ENCODE measurements around the gene PLA2G4B.

The PLA2G4B gene

DNA sequence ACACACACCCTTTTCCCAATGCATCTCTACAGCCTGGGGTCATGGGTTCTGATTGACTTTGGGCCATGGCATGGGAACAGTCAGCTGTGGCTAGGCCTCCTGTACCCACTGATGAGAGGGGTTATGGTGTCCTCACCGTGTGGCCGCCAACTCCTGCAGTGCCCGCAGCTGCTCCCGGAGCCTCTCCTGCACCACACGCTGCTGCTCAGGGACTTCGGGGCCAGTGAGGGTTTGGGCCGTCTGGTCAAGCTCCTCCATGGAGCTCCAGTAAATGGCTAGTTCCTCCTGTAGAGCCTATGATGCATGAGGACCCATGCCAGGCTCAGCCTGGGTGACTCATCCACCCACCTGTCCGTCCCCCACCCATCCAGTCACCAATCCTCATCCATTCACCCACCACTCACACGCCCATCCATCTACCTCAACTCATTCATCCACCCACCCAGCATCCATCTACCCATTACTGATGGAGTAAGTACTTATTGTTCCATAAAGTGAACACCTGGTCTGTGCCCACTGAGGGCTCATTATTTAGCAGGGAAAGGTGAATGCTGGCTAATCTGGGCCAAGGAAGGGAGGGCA, 33.6 kb downstream of the PLA2G4B start:
- Mint-ChIP-seq H3K4me3 (no peak overlapping the region), H3K36me3 (ENCODE audit: low read depth) (peaks cover 2% of the 10 kb centered on the region), H3K27ac (no peak overlapping the region), H3K27me3 (ENCODE audit: low read depth) (no peaks in the 10 kb centered on the region), H3K9me3 (no peaks in the 10 kb centered on the region), H3K4me1 (ENCODE audit: low read depth) (peaks cover 2% of the 10 kb centered on the region)

DNA sequence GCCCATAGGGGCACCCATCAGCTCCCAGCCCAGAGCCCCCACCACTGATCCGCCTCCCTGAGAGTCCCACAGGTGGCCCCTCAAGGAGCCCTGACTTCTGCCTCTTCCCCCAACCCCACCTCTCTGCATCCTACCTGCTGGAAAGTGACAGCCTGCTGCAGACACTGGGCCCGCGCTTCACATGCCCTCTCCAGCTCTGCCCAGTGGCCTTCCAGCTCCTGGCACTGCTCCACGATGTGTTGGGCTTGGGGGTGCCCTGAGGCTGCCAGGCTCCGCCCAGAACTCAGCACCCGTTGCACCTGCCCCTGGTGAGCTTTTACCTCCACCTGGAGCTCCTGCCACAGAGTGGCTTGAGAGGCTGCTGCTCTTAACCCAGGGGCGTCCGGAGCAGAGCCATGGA, 35.1 kb downstream of the PLA2G4B start:
- peaks cover 2% of the 10 kb centered on the region for H3K36me3 Mint-ChIP-seq (ENCODE audit: low read depth)
- no peak overlapping the region for H3K4me3 Mint-ChIP-seq
- H3K9me3 Mint-ChIP-seq, result no peaks in the 10 kb centered on the region
- H3K4me1 Mint-ChIP-seq (ENCODE audit: low read depth), result peaks cover 2% of the 10 kb centered on the region
- no peak overlapping the region for H3K27ac Mint-ChIP-seq
- H3K27me3 Mint-ChIP-seq (ENCODE audit: low read depth), result no peaks in the 10 kb centered on the region

DNA sequence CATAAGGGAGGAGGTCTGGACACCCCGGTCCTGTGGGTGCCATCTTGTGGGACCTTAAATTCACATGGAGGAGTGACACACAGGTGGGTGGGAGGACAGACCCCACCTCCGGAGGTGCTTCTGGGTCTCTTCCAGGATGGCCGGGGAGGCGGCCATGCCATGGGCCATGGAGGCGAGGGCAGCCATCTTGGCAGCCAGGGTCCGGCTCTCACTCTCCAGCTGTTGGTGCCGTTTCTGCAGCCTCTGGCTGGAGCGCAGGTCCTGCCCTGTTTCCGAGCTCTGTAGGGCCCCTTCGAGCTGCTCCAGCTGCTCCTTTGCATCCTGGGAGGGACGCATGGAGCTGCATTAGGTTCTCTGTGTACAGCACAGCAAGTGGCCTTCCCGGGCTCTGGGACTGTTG, 36.1 kb downstream of the PLA2G4B start:
- H3K9me3 Mint-ChIP-seq, result no peaks in the 10 kb centered on the region
- H3K4me3 Mint-ChIP-seq, result no peak overlapping the region
- peaks cover 2% of the 10 kb centered on the region for H3K36me3 Mint-ChIP-seq (ENCODE audit: low read depth)
- no peaks in the 10 kb centered on the region for H3K27me3 Mint-ChIP-seq (ENCODE audit: low read depth)
- H3K4me1 Mint-ChIP-seq (ENCODE audit: low read depth), result peaks cover 2% of the 10 kb centered on the region
- no peak overlapping the region for H3K27ac Mint-ChIP-seq

DNA sequence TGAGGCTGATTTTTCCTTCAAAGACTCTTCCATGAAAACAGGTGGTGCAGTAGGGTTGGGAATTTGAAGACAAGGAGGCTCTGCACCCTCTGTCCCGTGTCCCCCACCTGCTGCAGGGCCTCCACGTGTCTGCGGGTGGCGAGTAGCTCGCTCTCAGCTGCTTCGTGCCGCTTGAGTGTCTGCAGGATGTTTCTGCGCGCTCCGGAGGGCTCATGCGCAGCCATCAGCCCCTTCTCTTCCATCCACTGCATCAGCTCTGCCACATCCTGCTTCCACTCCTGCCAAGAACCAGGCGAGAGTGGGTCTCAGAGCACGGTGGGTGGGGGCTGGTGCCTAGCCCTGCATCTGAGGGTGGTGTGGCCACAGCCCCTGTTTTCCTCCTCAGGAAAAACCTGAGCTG, 37.4 kb downstream of the PLA2G4B start:
- Mint-ChIP-seq H3K4me1 (ENCODE audit: low read depth) (no peaks in the 10 kb centered on the region), H3K36me3 (ENCODE audit: low read depth) (no peaks in the 10 kb centered on the region), H3K27me3 (ENCODE audit: low read depth) (peaks cover 5% of the 10 kb centered on the region), H3K27ac (no peak overlapping the region), H3K4me3 (no peak overlapping the region), H3K9me3 (no peaks in the 10 kb centered on the region)

DNA sequence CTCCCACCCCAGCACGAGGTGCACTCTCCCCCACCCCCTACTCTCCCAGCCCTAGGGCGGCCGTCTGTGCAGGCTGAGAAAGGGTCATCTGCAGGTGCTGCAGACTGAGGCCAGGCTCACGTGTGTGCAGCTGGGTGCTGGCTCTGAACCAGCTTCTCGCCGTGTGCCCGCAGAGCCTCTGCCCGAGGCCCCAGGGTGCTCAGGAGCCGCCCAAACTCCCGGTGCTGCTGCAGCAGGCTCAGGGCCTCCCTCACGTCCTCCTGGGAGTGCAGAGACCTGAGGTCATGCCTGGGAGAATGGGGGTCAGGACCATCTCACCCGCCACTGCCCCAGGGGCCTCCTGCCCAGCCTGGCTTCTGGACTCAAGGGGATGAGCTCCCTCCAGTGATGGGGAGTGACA, 38.0 kb downstream of the PLA2G4B start:
- H3K4me3 Mint-ChIP-seq, result no peak overlapping the region
- no peaks in the 10 kb centered on the region for H3K9me3 Mint-ChIP-seq
- no peaks in the 10 kb centered on the region for H3K36me3 Mint-ChIP-seq (ENCODE audit: low read depth)
- H3K27me3 Mint-ChIP-seq (ENCODE audit: low read depth), result peaks cover 12% of the 10 kb centered on the region
- H3K4me1 Mint-ChIP-seq (ENCODE audit: low read depth), result peaks cover 4% of the 10 kb centered on the region
- no peak overlapping the region for H3K27ac Mint-ChIP-seq

DNA sequence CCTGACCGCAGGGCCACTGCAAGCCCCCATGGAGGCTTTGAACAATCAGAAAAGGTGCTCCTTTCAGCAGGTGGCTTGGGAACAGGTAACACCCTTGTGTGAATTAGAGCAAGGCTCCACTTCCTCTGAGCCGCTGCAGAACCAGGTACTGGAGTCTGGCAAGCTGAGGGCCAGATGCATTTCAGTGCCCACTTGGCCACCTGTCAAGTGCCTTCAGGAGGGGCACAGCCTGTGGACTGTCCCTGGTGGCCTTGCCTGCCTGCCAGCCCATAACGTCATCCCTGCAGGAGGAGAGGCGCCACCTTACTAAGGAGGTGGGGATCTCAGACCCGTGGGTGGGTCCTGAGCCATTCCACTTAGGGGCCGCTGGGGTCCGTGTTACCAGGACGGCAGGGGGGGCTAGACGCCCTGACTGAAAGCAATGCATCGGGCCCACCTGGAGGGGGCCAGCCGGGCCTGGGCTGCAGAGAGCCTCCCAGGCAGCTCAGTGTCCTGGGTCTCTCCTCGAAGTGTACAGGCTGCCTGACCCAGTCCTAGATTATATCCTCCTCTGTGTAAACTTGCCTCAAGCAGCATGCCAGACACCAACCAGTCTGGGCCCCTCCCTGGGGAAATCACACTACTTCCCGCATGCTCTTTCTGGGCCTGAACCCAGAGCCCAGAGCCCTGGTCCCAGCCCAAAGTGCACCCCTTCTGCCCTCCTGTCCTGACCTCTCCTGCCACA, 39.1 kb downstream of the PLA2G4B start:
- no peak overlapping the region for H3K27ac Mint-ChIP-seq
- H3K9me3 Mint-ChIP-seq, result no peaks in the 10 kb centered on the region
- H3K27me3 Mint-ChIP-seq (ENCODE audit: low read depth), result peaks cover 12% of the 10 kb centered on the region
- H3K36me3 Mint-ChIP-seq (ENCODE audit: low read depth), result no peaks in the 10 kb centered on the region
- no peak overlapping the region for H3K4me3 Mint-ChIP-seq
- H3K4me1 Mint-ChIP-seq (ENCODE audit: low read depth), result peaks cover 4% of the 10 kb centered on the region

DNA sequence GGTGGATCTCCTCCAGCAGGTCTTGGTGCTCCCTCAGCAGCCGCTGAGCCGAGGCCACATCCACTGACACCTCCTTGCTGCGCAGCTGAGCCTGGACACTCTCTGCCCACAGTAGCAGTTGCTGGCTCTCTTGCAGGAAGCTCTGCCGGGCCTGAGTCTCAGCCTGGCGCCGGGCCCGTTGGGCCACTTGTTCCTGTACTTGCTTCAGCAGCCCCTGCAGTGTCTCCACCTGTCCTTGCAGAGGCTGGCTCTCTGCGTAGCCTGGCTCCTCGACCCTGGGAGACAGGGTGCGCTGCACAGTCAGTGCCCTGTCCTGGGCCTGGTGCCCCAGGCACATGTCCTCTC, 39.7 kb downstream of the PLA2G4B start:
- Mint-ChIP-seq H3K9me3 (no peaks in the 10 kb centered on the region), H3K4me3 (no peak overlapping the region), H3K27me3 (ENCODE audit: low read depth) (peaks cover 12% of the 10 kb centered on the region), H3K4me1 (ENCODE audit: low read depth) (peaks cover 4% of the 10 kb centered on the region), H3K27ac (no peak overlapping the region), H3K36me3 (ENCODE audit: low read depth) (no peaks in the 10 kb centered on the region)

DNA sequence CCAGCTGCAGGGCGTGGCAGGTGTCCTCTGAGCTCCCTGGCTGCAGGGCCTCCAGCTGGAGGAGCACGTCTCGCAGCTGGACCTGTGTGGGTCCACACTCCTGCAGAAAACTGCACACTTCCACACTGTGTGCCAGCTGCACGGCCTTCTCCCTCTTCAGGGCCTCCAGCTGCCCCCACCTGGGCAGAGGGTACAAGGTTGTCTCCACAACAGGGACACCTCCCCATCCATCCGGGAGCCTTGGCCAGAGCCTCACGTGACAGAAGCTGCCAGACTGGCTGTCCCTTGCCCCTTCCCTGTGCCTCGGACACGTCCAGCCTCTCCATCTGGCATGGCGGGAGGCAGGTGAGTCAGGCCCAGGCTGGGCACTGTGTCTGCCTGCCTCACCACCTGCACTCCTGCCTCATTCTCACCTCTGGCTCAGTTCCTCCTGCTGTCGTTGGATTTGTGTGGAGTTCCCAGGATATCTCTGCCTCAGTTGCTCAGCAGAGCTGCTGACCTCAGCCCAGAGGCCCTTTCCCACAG, 40.7 kb downstream of the PLA2G4B start:
- H3K4me3 Mint-ChIP-seq, result no peak overlapping the region
- H3K27me3 Mint-ChIP-seq (ENCODE audit: low read depth), result peaks cover 13% of the 10 kb centered on the region
- no peaks in the 10 kb centered on the region for H3K9me3 Mint-ChIP-seq
- peaks cover 1% of the 10 kb centered on the region for H3K36me3 Mint-ChIP-seq (ENCODE audit: low read depth)
- H3K4me1 Mint-ChIP-seq (ENCODE audit: low read depth), result peaks cover 4% of the 10 kb centered on the region
- H3K27ac Mint-ChIP-seq, result no peak overlapping the region

DNA sequence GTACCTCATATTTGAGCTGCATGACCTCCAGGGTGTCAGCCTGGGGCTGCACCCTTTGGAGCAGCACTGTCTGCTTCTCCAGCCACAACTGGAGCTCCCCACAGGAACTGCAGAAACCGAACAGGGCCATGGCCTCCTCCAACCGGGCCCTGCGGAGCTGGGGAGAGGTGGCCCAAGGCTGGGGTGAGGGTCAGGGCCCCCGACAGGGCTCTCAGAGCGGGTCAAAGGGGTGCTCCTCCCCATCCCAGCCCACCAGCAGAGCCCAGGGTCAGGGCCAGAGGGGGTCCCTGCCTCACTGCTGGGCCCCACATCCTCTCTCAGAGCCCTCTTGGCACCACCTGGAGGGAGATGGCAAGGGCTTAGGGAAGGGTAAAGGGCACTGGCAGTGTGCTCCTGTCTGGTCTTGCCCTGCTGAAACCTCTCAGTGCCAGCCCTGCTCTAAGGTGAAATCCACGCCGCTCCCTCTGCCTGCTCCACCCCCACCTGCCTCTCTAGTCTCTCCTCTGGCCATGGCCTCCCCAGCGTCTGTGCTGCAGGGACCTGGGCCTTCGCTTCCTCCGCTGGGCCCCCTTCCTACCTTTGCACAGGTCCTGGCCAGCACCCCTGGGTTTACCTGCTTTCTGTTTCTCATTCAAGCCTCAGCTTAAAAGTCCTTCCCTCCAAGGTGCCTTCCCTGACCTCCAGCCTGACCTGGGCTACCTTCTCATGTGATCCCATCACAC, 41.7 kb downstream of the PLA2G4B start:
- Mint-ChIP-seq H3K27me3 (ENCODE audit: low read depth) (peaks cover 17% of the 10 kb centered on the region), H3K4me3 (no peak overlapping the region), H3K9me3 (no peaks in the 10 kb centered on the region), H3K36me3 (ENCODE audit: low read depth) (peaks cover 2% of the 10 kb centered on the region), H3K27ac (no peak overlapping the region), H3K4me1 (ENCODE audit: low read depth) (peaks cover 5% of the 10 kb centered on the region)

DNA sequence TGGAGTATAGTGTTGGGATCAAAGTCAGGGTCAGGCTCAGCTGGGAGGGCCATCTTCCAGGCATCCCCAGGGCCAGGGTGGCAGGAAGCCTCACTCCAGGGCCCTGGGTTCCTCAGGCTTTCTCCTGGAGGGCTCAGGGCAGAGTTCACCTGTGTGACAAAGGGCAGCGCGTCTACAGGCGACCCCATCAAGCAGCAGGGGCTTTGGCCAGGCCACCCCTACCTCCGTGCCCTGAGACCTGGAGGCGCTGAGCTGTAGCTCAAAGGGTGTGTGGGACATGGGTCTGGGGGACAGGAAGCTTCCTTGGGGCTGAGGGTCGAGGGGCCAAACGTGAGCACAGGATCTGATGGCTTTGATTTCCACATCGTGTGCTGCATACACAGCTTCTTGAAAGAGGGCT, 42.4 kb downstream of the PLA2G4B start:
- H3K36me3 Mint-ChIP-seq (ENCODE audit: low read depth), result peaks cover 4% of the 10 kb centered on the region

DNA sequence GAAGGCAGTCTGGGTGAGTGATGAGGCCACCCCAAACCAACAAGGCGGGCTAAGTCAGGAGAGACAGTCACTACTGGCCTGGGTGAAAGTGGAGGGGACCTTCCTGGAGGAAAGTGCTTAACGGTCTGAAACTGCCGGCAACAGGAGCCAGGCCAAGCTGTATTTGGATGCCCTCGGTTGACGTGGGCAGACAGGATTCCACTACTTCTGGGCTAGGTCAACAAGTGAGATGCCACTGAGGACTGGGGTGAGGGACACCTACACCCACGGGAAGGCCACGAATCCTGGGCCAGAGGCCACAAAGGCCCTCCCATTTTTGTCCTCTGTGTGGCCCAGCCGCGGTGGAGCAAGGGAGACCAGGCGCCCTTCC, 42.9 kb downstream of the PLA2G4B start:
- Mint-ChIP-seq H3K36me3 (ENCODE audit: low read depth) (peaks cover 4% of the 10 kb centered on the region), H3K27me3 (ENCODE audit: low read depth) (peaks cover 17% of the 10 kb centered on the region), H3K27ac (no peak overlapping the region), H3K4me1 (ENCODE audit: low read depth) (peaks cover 7% of the 10 kb centered on the region), H3K4me3 (peak overlapping the region; percentile 42), H3K9me3 (no peaks in the 10 kb centered on the region)

More for the DNA sequence above, 42.4 kb downstream of the PLA2G4B start:
- Mint-ChIP-seq H3K4me1 (ENCODE audit: low read depth) (peaks cover 7% of the 10 kb centered on the region), H3K9me3 (no peaks in the 10 kb centered on the region), H3K4me3 (peak overlapping the region; percentile 42), H3K27ac (no peak overlapping the region), H3K27me3 (ENCODE audit: low read depth) (peaks cover 17% of the 10 kb centered on the region)

DNA sequence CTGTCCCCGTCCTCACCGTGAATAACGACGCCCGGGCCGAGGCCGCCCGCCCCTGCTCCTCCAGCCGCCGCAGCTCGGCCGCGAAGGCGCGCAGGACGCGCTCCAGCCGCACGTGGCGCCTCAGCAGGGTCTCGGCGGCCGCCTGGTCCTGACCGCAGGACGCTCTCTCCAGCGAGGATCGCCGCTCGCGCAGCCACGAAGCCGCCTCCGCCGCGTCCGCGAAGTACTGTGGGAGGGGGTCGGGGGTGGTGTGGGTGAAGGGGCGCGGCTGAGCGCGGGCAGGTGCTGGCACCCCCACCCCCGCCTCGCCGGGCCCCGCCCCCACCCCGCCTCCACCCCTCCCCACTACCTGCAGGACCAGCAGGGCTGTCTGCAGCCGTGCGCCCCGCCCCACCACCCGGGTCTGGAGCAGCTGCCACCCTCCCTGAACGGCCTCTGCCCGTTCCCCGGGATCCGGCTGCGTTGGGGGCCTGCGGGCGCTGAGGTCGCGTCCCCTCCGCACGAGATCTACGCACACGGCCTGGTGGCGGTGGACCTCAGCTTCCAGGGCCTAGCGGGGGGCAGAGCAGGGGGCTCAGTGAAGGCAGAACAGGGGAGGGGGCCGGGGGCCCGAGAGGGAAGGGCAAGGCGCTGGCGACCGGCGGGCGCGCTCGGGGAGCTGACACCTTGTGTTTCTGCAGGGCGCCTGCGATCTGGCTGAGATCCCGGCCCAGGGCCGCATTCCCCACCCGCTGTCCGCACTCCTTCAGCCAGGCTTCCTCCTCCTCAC, 43.5 kb downstream of the PLA2G4B start:
- peaks cover 17% of the 10 kb centered on the region for H3K27me3 Mint-ChIP-seq (ENCODE audit: low read depth)
- no peak overlapping the region for H3K4me3 Mint-ChIP-seq
- no peak overlapping the region for H3K27ac Mint-ChIP-seq
- no peaks in the 10 kb centered on the region for H3K9me3 Mint-ChIP-seq
- H3K4me1 Mint-ChIP-seq (ENCODE audit: low read depth), result peaks cover 7% of the 10 kb centered on the region
- peaks cover 4% of the 10 kb centered on the region for H3K36me3 Mint-ChIP-seq (ENCODE audit: low read depth)

DNA sequence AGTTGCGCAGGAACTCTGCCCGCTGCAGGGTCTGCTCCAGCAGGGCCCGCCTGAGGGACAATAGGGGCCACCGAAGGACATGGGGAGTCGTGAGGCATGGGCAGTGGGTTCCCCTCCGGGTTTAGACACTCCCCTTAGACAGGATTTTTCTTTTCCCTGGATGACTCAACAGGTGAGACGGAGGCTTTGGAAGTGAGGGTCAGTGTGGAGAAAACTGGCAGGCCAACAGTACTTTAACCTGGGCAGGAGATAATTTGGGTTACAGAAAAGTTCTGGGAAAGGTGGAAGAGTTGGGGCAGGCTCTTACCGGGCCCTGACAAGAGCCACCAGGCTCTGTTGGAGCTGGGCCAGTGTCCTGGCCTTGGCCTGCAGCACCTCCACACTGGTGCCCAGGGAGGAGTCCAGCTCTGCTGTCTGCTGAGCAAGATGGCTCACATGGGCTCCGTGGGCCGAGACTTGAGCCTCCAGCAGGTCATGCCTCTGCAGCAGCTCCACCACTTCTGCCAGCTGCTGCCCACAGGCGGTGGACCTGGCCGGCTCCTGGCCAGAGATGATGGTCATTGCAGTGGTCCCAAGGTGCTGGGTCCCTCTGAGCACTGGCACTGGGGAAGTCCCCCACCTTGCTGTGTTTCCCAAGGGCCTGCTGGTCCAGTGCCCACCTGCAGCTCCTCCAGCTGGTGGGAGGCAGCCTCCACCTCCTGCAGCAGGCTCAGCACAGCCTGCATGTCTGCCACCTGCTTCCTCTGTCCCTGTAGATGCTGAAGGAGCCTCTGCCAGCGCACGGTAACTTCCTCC, 44.2 kb downstream of the PLA2G4B start:
- Mint-ChIP-seq H3K27me3 (ENCODE audit: low read depth) (peaks cover 17% of the 10 kb centered on the region), H3K4me1 (ENCODE audit: low read depth) (peaks cover 9% of the 10 kb centered on the region), H3K9me3 (no peaks in the 10 kb centered on the region), H3K4me3 (no peak overlapping the region), H3K27ac (no peak overlapping the region), H3K36me3 (ENCODE audit: low read depth) (peaks cover 4% of the 10 kb centered on the region)

DNA sequence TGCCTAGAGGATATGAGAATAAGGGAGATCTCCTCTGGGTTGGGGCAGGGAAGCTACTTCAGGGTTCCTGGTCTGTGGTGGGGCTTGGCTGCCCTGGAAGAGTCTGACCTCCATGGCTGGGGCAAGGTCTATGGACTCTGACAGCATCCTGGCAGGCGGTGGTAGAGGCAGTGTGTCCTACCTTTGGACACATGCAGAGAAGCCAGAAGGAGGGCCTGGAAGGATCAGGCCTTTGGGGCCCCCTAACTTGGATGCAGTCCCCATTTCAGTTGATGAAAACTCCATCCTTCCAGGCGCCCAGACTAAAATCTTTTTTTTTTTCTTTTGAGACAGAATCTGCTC, 44.8 kb downstream of the PLA2G4B start:
- Mint-ChIP-seq H3K27me3 (ENCODE audit: low read depth) (peaks cover 17% of the 10 kb centered on the region), H3K9me3 (no peaks in the 10 kb centered on the region), H3K27ac (no peak overlapping the region), H3K4me1 (ENCODE audit: low read depth) (peaks cover 10% of the 10 kb centered on the region), H3K36me3 (ENCODE audit: low read depth) (peaks cover 4% of the 10 kb centered on the region), H3K4me3 (no peak overlapping the region)
